Panc1 (cell line): ENCODE measurements around the gene ERC2.

Source experiments
- CTCF ChIP-seq: fragments of 450-650 bp; IDR thresholded peaks from 2 replicates; pipeline ENCODE4 v1.5.1; 2017; ENCODE audit warnings: mild to moderate bottlenecking
- REST ChIP-seq, 2 experiments: IDR thresholded peaks; 2 replicates each; pipeline ENCODE4 v1.6.1; 2011 to 2012; ENCODE audit warnings: low read depth in 2 of 2, control low read depth in 1 of 2, low read length in 1 of 2, mild to moderate bottlenecking in 1 of 2, moderate library complexity in 1 of 2; ENCODE audit not compliant: insufficient read depth in 1 of 2
- SIN3A ChIP-seq: IDR thresholded peaks from 2 replicates; pipeline ENCODE4 v1.6.1; 2012; ENCODE audit warnings: low read depth, mild to moderate bottlenecking, low read length, moderate library complexity, borderline replicate concordance; ENCODE audit not compliant: insufficient read depth
- TCF7L2 ChIP-seq: IDR thresholded peaks from 2 replicates; pipeline ENCODE4 v1.6.1; 2011; ENCODE audit warnings: mild to moderate bottlenecking, low read depth, low read length, inconsistent platforms

GRCh38 chr3:55923207-55923606 lies 545.1 kb downstream of the ERC2 start:
- TF ChIP-seq CTCF (no peak), SIN3A (no peak), TCF7L2 (no peak), REST (IDR thresholded peaks at IDR 0.05; ENCODE audit: insufficient read depth in 1 of 2, low read depth in 2 of 2, low read length in 1 of 2) (no peak)
